SK-N-SH treated with all-trans-retinoic acid at 6 μM for 48 hours (cell line): Measurements from ENCODE around the gene ZNF236.
A peak's percentile ranks its signal among the peaks of the same experiment; 100 is the strongest.

Experiments
- ATAC-seq: fragments of 200-7000 bp; cut with Tn5 transposase; 3 replicates; pipeline ENCODE4 v1.9.1; 2020; ENCODE audit warnings: mild to moderate bottlenecking, moderate library complexity
- ARNTL ChIP-seq: fragments of 450-650 bp; formaldehyde crosslinking; IDR thresholded peaks from 2 replicates; pipeline ENCODE4 v1.5.0; 2020; ENCODE audit warnings: low read depth, mild to moderate bottlenecking, moderate library complexity, borderline replicate concordance
- BACH2 ChIP-seq: fragments of 250-450 bp; sonication (Bioruptor Pico); IDR thresholded peaks from 2 replicates; pipeline ENCODE4 v1.9.0; 2021; ENCODE audit warnings: mild to moderate bottlenecking, borderline replicate concordance
- CREB5 ChIP-seq: fragments of 250-450 bp; sonication (Bioruptor Pico); IDR thresholded peaks from 2 replicates; pipeline ENCODE4 v1.5.1; 2020; ENCODE audit warnings: low read depth, mild to moderate bottlenecking, moderate library complexity
- CSDC2 ChIP-seq: fragments of 250-450 bp; sonication (Bioruptor Pico); IDR thresholded peaks from 2 replicates; pipeline ENCODE4 v1.5.0; 2020; ENCODE audit warnings: mild to moderate bottlenecking, moderate library complexity
- CSRNP3 ChIP-seq: fragments of 250-450 bp; sonication (Bioruptor Pico); IDR thresholded peaks from 2 replicates; pipeline ENCODE4 v1.5.1; 2021; ENCODE audit warnings: mild to moderate bottlenecking, moderate library complexity
- ESRRG ChIP-seq: fragments of 250-450 bp; sonication (Bioruptor Pico); IDR thresholded peaks from 2 replicates; pipeline ENCODE4 v1.6.1; 2021; ENCODE audit warnings: mild to moderate bottlenecking
- GLIS3 ChIP-seq: fragments of 250-450 bp; sonication (Bioruptor Pico); IDR thresholded peaks from 2 replicates; pipeline ENCODE4 v1.5.0; 2020; ENCODE audit warnings: mild to moderate bottlenecking, moderate library complexity
- ISL1 ChIP-seq: fragments of 250-450 bp; sonication (Bioruptor Pico); IDR thresholded peaks from 2 replicates; pipeline ENCODE4 v2.1.2; 2022; ENCODE audit warnings: mild to moderate bottlenecking, moderate library complexity
- OSR1 ChIP-seq: fragments of 250-450 bp; sonication (Bioruptor Pico); IDR thresholded peaks from 2 replicates; pipeline ENCODE4 v1.8.0; 2022; ENCODE audit warnings: moderate library complexity, mild to moderate bottlenecking, inconsistent platforms
- POU6F1 ChIP-seq: fragments of 250-450 bp; sonication (Bioruptor Pico); IDR thresholded peaks from 2 replicates; pipeline ENCODE4 v1.8.0; 2021; ENCODE audit warnings: low read depth, mild to moderate bottlenecking, moderate library complexity, borderline replicate concordance
- PPARA ChIP-seq: fragments of 250-450 bp; sonication (Bioruptor Pico); IDR thresholded peaks from 2 replicates; pipeline ENCODE4 v1.5.0; 2020; ENCODE audit warnings: mild to moderate bottlenecking, borderline replicate concordance
- RARB ChIP-seq: fragments of 250-450 bp; sonication (Bioruptor Pico); IDR thresholded peaks from 2 replicates; pipeline ENCODE4 v1.8.0; 2021; ENCODE audit warnings: mild to moderate bottlenecking, moderate library complexity
- SNAI2 ChIP-seq: fragments of 250-450 bp; sonication (Bioruptor Pico); IDR thresholded peaks from 2 replicates; pipeline ENCODE4 v1.5.0; 2020; ENCODE audit warnings: mild to moderate bottlenecking, moderate library complexity
- TCF4 ChIP-seq: fragments of 250-450 bp; sonication (Bioruptor Pico); IDR thresholded peaks from 2 replicates; pipeline ENCODE4 v1.8.0; 2021; ENCODE audit warnings: mild to moderate bottlenecking, moderate library complexity, borderline replicate concordance
- TOX ChIP-seq: fragments of 250-450 bp; sonication (Bioruptor Pico); IDR thresholded peaks from 2 replicates; pipeline ENCODE4 v1.8.0; 2021; ENCODE audit warnings: mild to moderate bottlenecking, moderate library complexity, borderline replicate concordance
- ZC3H10 ChIP-seq: fragments of 250-450 bp; sonication (Bioruptor Pico); IDR thresholded peaks from 2 replicates; pipeline ENCODE4 v1.5.1; 2021; ENCODE audit warnings: mild to moderate bottlenecking, moderate library complexity
- ZFP3 ChIP-seq: fragments of 250-450 bp; sonication (Bioruptor Pico); IDR thresholded peaks from 2 replicates; pipeline ENCODE4 v1.5.0; 2020; ENCODE audit warnings: mild to moderate bottlenecking, moderate library complexity
- ZFP30 ChIP-seq: fragments of 450-650 bp; formaldehyde crosslinking; IDR thresholded peaks from 2 replicates; pipeline ENCODE4 v1.5.0; 2022; ENCODE audit warnings: mild to moderate bottlenecking, moderate library complexity
- ZNF70 ChIP-seq: fragments of 450-650 bp; formaldehyde crosslinking; IDR thresholded peaks from 2 replicates; pipeline ENCODE4 v1.5.0; 2020; ENCODE audit warnings: mild to moderate bottlenecking, moderate library complexity
- ZNF8 ChIP-seq: fragments of 450-650 bp; formaldehyde crosslinking; IDR thresholded peaks from 2 replicates; pipeline ENCODE4 v1.5.0; 2020; ENCODE audit warnings: mild to moderate bottlenecking, moderate library complexity
- TF ChIP-seq, protein P1 (sequence below): fragments of 250-450 bp; sonication (Bioruptor Pico); IDR thresholded peaks from 2 replicates; pipeline ENCODE4 v1.8.0; 2020; ENCODE audit warnings: mild to moderate bottlenecking, moderate library complexity, borderline replicate concordance

ZNF236 gene

DNA sequence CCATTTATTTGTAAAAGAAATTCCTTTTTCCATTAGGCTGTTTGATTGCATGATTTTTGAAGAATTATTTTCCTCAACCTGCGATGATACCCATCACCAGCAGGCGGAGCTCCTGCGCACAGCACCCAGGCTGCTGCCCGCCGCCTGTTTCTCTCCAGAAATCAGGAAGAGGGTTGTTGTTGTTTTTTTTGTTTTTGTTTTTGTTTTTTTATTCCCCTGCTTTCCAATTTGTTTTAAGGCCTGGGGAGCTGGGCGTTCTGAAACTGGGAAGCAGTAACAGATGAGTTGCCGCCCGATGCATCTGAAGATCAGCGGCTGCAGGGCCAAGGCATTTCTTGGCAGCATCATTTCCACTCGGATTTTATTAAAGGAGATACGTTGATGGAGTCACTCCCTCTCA, 178.2 kb downstream of the ZNF236 start:
- TF ChIP-seq ARNTL (CRISPR knock-in tag) (no peak), POU6F1 (CRISPR knock-in tag) (no peak), RARB (CRISPR knock-in tag) (no peak), CSRNP3 (CRISPR knock-in tag) (no peak), ZFP30 (no peak), CSDC2 (CRISPR knock-in tag) (no peak), TOX (CRISPR knock-in tag) (no peak), ZFP3 (no peak), ISL1 (CRISPR knock-in tag) (no peak), OSR1 (CRISPR knock-in tag) (no peak), GLIS3 (CRISPR knock-in tag) (no peak), ZNF70 (CRISPR knock-in tag) (no peak), ZNF8 (CRISPR knock-in tag) (no peak), SNAI2 (no peak)
- ATAC-seq = peak; percentile 70

DNA sequence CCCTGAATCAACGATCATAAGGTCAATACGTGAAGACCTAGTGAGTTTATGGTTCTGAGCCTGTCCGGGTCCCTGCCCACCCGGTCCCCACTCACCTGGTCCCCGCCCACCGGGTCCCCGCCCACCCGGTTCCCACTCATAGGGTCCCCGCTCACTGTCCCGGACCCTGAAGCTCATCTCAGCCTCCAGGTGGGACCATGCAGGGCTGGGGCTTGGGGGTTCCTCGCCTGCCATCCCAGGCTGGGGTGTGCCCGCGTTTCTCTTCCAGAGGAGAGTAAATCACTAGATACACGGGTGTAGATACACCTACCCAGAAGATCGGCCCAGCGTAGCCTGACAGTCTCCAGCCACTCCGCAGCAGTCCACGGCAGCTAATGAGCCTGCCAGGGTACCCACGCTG, 178.7 kb downstream of the ZNF236 start:
- ATAC-seq = peak; percentile 17; the same call in 2 of the 3 replicates
- no peak for TF ChIP-seq ZNF8 (CRISPR knock-in tag)
- TF ChIP-seq, protein P1, sequence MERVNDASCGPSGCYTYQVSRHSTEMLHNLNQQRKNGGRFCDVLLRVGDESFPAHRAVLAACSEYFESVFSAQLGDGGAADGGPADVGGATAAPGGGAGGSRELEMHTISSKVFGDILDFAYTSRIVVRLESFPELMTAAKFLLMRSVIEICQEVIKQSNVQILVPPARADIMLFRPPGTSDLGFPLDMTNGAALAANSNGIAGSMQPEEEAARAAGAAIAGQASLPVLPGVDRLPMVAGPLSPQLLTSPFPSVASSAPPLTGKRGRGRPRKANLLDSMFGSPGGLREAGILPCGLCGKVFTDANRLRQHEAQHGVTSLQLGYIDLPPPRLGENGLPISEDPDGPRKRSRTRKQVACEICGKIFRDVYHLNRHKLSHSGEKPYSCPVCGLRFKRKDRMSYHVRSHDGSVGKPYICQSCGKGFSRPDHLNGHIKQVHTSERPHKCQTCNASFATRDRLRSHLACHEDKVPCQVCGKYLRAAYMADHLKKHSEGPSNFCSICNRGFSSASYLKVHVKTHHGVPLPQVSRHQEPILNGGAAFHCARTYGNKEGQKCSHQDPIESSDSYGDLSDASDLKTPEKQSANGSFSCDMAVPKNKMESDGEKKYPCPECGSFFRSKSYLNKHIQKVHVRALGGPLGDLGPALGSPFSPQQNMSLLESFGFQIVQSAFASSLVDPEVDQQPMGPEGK (CRISPR knock-in tag) = no peak
- no peak for TF ChIP-seq TOX (CRISPR knock-in tag)
- no peak for TF ChIP-seq RARB (CRISPR knock-in tag)
- TF ChIP-seq CREB5 (CRISPR knock-in tag) = no peak
- TF ChIP-seq ARNTL (CRISPR knock-in tag) = no peak
- TF ChIP-seq BACH2 (CRISPR knock-in tag) = no peak
- no peak for TF ChIP-seq CSDC2 (CRISPR knock-in tag)

- TF ChIP-seq RARB (CRISPR knock-in tag) = no peak
- no peak for TF ChIP-seq ZFP3
- no peak for TF ChIP-seq ZNF70 (CRISPR knock-in tag)
- TF ChIP-seq ESRRG (CRISPR knock-in tag) = no peak
- TF ChIP-seq TCF4 (CRISPR knock-in tag) = no peak
- no peak for TF ChIP-seq CSRNP3 (CRISPR knock-in tag)
- TF ChIP-seq PPARA (CRISPR knock-in tag) = no peak
- no peak for ATAC-seq
Measured at GRCh38 chr18:77001979-77002378, 179.6 kb downstream of the ZNF236 start.

- TF ChIP-seq ZNF8 (CRISPR knock-in tag) = no peak
- TF ChIP-seq ESRRG (CRISPR knock-in tag) = no peak
- TF ChIP-seq ZNF70 (CRISPR knock-in tag) = no peak
- no peak for TF ChIP-seq GLIS3 (CRISPR knock-in tag)
- no peak for TF ChIP-seq TCF4 (CRISPR knock-in tag)
- TF ChIP-seq ARNTL (CRISPR knock-in tag) = no peak
- TF ChIP-seq ZC3H10 (CRISPR knock-in tag) = no peak
- TF ChIP-seq POU6F1 (CRISPR knock-in tag) = no peak
- ATAC-seq = no peak
Measured at GRCh38 chr18:77002496-77002895, 180.1 kb downstream of the ZNF236 start.
